AG09309 (cell line): ENCODE data around the gene PTGIS.

ENCODE experiments used
- DNase-seq: peaks from one replicate; pipeline ENCODE4 v3.0.0-alpha.2; 2010; ENCODE audit warnings: low read depth
- H3K4me3 ChIP-seq: 2 replicates; pipeline ENCODE4 v1.5.1; 2011; ENCODE audit warnings: mild to moderate bottlenecking, low read depth, low read length, moderate library complexity; ENCODE audit not compliant: control insufficient read depth
- TF ChIP-seq, protein P1 (sequence below): IDR thresholded peaks from 2 replicates; pipeline ENCODE4 v1.5.1; 2011; ENCODE audit warnings: mild to moderate bottlenecking, low read depth, low read length, inconsistent platforms; ENCODE audit not compliant: insufficient read depth, control insufficient read depth; ENCODE audit errors: missing control alignments

PTGIS gene

DNA sequence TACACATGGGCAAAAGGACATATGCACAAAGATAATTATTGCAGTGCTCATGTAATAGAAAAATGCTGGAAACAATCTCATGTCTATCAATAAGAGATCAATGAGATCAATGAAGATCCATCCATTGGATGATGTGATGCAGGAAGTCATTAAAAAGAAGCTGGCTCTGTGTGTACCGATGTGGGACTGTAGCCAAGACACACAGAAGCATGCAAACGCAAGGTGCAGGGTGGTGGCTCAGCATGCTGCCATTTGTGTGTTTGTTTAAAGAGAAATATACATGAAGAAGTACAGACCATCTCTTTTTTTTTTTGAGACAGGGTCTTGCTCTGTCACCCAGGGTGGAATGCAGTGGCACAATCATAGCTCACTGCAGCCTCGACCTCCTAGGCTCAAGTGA lies 52.4 kb downstream of the PTGIS start:
- no peak overlapping the region for H3K4me3 ChIP-seq
- TF ChIP-seq, protein P1, sequence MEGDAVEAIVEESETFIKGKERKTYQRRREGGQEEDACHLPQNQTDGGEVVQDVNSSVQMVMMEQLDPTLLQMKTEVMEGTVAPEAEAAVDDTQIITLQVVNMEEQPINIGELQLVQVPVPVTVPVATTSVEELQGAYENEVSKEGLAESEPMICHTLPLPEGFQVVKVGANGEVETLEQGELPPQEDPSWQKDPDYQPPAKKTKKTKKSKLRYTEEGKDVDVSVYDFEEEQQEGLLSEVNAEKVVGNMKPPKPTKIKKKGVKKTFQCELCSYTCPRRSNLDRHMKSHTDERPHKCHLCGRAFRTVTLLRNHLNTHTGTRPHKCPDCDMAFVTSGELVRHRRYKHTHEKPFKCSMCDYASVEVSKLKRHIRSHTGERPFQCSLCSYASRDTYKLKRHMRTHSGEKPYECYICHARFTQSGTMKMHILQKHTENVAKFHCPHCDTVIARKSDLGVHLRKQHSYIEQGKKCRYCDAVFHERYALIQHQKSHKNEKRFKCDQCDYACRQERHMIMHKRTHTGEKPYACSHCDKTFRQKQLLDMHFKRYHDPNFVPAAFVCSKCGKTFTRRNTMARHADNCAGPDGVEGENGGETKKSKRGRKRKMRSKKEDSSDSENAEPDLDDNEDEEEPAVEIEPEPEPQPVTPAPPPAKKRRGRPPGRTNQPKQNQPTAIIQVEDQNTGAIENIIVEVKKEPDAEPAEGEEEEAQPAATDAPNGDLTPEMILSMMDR = no peak
- no peak for DNase-seq

DNA sequence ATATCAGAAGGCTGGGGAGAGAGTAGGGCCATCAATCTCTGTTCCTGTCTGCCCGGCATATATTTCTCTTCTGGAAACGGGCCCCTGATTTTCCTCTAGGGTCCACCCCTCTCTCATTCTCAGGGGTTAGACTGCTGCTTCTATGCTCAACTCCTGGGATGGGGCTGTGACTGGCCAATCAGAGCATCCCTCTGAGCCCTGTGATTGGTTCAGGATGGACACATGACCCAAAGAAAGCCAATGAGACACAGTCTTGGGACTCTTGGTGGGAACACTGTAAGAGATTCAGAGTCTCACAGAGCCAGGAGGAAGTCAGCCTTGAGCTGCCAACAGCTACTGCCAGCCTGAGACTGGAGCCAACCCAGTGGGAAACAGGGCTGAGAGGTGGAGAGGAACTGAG lies 54.4 kb downstream of the PTGIS start:
- TF ChIP-seq, protein P1 = no peak
- no peak for DNase-seq
- no peak overlapping the region for H3K4me3 ChIP-seq

DNA sequence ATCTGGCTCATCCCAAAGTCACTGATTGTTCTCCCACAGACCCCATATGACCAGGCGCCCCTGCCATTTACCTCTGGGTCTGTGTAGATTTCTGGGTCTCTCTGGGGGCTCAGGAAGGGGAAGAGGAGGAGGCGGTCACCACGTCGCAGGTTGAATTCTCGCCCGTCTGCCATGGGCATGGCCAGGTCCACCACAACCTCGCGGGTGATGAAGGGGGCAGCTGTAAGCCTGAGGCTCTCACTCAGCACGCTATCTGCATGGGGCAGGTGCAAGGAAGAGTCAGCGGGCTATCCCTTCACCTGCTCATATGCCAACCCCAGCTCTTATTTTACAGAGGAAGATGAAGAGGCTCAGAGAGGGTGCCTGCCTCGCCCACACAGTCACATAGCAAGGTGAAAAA lies 54.9 kb downstream of the PTGIS start:
- DNase-seq = no peak
- H3K4me3 ChIP-seq = no peak overlapping the region
- TF ChIP-seq, protein P1 = no peak

DNA sequence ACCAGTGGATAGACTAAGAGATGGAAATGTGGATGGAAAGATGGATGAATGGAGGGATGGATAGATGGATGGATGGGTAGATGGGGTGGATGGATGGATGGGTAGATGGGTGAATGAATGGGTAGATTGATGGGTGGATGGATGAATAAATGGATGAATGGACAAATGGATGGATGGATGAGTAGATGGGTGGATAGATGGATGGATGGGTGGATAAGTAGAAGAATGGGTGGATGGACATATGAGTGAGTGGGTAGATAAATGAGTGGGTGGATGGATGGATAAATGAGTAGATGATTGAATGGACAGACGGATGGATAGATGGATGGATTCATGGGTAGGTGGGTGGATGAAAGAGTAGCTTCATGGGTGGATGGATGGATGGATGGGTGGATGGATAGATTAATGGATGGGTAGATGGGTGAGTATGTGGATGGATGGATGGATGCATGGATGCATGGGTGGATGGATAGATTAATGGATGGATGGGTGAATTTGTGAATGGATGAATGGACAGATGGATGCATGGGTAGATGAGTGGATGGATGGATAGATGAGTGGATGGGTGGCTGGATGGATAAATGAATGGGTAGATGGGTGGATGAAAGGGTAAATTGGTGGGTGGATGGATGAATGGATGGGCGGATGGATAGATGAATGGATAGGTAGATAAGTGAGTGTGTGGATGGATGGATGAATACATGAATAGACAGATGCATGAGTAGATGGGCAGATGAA lies 56.0 kb downstream of the PTGIS start:
- TF ChIP-seq, protein P1 = no peak
- no peak for DNase-seq
- H3K4me3 ChIP-seq = no peak overlapping the region

DNA sequence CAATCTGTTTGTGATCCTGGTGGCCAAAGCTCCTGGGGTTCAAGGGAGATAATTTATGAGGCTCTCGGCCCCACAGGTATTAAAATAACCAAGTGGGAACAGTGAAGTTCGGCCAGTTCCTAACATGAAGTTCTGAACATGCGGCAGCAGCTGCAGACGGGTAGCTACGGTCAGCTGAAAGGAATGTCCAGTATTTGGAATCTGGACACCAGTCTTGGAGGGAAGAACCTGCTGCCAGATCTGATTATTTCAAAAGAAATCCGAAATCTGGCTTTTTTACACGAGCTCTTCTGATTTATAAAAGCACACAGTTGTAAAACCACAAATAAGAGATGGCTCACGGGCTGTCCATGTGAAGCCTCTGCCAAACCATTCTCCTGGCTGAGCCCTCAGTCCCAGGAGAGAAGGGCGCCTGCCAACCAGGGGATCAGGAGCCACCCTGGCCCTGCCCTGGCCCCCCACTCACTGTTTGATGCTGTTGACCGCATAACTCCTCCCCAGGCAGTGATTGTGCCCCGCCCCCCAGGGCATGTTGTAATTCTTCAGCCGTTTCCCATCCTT lies 57.3 kb downstream of the PTGIS start:
- no peak overlapping the region for H3K4me3 ChIP-seq
- TF ChIP-seq, protein P1 = no peak
- DNase-seq = peak; percentile 92

DNA sequence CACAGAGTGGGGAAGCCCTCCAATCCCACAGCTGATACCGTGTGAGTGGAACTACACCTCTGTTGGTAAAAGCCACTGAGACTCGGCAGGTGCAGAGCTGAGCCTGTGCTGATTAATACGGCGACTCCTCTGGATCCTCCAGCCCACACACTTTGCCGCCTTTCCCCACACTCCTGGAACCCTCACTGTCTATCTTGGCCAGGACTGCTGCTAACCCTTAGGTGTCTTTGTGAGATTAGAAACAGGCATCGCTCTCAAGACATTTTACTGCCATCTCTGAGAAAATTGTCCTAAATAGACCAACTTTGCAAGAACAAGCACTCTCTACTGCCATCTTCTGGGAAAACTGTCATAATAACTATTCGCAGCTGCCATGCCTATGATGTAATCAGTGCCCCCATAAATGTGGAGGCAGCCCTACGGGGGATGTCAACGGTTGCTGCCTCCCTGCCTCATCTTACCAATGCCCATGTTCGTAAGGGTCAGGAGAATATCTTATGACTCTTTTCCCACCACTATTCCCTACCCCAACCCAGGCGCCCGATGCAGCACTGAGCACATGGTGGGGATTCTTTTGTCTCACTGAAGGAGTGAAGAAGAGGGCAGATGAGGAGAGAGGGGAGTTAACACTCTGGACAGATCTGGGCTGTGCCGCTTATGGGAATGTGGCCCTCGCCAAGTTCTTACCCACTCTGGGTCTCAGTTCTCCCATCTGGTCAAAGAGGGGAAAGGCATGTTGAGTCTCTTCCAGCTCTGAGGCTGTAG lies 59.3 kb downstream of the PTGIS start:
- peak; percentile 8 for DNase-seq
- no peak overlapping the region for H3K4me3 ChIP-seq
- TF ChIP-seq, protein P1 = peak; percentile 56
